SW480 (cell line): ENCODE measurements around the gene UBAC2.
"Not testable (repeated sequence)": the region's sequence is repeated elsewhere in the genome, so short reads cannot be mapped to it uniquely, and the experiment has no call there.

Source experiments
- DNase-seq: peaks from one replicate; pipeline ENCODE4 v3.0.0-alpha.2; 2016; ENCODE audit warnings: low spot score

Gene UBAC2

DNA sequence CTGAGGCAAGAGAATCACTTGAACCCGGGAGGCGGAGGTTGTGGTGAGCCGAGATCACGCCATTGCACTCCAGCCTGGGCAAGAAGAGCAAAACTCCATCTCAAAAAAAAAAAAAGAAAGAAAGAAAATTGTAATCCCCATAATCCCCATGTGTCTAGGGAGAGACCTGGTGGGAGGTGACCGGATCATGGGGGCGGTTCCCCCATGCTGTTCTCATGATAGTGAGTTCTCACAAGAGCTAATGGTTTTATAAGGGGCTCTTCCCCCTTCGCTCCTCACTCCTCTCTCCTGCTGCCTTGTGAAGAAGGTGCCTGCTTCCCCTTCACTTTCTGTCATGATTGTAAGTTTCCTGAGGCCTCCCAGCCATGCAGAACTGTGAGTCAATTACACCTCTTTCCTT is 192.7 kb downstream of the UBAC2 start:
- DNase-seq: not testable (repeated sequence)

DNA sequence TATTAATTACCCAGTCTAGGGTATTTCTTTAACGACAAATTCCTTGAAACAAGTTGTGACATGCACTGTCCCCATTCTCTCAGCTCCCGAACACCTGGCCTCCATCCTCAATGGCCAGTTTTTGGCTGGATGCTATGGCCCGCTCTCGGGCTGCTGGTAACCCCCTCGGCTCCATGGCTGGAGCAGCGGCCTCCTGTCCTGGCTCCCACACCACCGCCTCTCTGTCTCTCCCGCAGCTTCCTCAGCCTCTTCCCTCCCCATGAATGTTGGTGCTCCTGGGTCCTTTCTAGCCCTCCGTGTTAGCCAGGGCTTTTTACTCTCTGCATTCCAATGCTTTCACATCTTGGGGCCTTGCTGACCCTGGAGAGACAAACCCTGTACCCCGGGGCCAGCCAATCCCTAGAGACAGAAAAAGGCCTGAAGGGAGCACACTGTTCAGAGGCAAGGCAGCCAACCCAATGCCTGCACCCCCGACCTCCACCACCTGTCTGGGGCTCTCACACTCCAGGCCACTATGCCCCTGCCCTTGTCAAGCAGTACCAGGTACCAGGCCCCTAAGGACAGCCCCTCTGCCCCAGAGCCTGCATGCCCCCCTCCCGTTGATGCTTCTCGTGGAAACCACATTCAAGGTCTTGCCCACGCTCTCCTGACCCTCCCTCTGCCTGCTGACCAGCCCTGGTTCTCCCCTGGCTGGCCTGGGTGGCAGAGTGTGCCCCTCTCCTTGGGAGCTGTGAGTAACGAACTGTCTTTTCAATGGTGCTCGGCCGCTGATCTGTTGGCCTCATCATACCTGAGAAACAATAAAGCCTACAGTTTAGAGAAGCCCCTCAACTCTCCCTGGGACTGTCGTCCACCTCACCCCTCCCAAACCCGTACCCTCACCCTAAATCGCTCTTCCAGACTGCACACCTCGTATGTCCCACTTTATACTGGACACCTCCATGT is 193.4 kb downstream of the UBAC2 start:
- no peak for DNase-seq

DNA sequence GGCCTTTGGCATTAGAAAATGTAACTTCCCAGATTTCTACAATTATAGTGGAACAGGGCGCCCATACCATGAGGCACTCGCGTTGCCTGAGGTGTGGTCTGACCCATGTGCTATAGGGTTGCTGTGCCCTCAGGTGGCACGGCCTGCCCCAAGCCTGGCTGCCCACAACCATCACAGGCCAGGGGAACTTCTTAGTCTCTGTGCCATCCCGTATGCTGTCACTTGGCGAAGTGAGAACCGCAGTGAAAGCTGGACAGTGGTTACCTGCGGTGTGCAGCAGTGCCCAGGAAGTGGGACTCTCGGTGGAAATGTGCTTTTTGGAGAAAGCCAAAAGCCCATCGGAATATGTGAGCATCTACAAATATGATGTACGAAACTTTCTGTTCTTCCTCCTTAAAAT is 194.8 kb downstream of the UBAC2 start:
- DNase-seq: no peak

DNA sequence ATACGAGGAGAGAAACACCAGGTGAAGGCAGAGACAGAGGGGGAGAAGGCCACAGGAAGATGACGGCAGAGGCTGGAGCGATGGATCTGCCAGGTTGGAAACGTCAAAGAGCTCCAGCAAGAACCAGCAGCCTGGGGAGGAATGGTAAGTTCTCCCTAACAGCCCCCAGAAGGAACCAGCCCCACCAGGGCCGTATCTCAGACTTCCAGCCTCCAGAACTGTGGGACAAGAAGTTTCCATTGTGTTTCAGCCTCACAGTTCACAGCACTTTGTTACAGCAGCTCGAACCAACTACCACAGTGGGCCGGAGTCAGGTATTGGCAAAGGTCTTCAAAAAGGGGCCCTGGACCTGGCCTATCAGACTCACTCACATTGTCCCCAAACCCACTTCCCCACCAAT is 195.8 kb downstream of the UBAC2 start:
- DNase-seq: no peak

DNA sequence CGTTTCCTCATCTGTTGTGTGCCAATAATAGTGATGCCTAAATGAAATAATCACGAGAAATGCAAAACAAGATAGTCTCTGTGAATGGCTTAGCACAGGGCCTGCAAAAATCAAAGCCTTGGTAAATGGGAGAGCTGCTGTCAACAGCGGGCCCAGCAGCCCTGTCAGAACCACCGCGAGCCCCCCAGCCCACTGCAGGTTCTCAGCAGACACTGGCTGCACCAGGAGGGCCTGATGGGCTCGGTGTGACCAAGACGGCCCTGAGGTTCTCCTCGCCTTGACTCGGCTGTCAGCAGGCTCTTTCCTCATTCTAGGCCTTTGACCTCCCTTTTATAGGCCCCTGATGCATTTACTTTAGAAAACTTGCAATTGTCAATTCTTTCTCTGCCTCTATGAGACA is 197.4 kb downstream of the UBAC2 start:
- DNase-seq: no peak

DNA sequence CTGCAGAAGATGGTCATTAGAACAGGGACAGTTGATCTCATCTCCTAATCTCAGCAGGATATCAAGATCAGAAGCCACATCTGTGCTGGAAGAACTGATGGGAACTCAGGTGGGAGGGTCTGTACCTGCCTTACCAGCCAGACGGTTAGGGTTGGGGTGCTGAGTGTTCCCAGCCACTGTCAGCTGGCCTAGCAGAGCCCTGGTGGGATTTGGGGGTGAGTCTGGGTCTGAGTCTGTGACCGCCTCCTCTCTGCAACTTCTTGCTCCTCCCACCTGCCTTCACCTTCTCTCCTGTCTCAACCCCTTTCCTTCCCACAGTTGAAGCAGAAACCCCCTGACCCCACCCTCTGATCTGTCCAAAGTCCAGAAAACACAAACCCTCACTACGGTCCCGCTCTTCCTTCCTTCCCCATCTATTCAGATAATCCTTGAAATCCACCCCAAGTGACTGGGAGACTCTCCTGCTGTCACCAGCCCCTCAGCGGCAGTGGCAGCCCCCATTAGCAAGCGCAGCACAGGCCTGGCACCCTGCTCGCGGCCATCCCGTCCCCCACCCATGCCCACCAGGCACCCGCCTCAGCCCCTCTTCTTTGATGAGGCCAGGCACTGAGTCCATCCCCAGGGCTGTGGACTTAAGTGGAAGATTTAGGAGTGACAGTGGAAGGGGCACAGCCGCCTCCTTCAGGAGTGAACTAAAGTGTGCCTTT is 198.4 kb downstream of the UBAC2 start:
- no peak for DNase-seq

DNA sequence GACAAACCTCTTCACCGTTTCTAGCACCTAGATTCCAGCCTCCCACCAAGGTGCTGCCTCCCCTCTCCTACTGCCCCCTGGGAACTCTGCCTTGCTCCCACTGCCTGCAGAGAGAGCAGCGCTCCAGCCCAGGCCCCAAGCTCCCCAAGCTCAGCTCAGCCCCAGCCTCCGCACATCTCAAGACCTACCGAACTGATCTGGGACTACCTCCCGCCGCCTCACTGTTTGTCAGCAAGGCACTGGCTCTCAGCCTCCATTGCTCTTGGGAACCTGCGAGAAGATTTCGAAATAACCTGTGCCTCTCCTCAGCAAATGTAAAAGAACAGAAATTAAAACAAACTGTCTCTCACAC is 198.9 kb downstream of the UBAC2 start:
- no peak for DNase-seq

DNA sequence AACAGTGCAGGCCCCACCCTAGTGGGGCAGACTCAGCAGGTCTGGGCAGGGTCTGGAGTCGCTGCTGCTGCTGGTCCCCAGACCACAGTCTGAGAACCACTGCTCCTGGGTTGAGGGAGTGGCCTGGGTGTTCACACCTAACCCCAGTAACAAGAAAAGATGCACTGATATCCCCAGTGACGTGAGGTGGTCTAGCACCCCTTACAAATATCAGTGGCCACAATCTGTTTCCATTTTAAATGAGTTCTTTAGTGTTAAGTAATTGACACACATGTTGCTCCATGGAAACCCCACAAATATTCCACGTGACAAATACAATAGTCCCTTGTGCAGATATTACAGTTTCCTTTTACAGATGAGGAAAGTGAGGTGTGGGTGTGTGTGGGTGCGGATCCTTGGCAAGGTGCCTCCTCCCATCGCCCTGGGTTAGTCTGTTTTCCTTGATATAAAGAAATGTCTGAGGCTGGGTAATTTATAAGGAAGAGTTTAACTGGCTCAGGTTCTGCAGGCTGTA is 202.9 kb downstream of the UBAC2 start:
- no peak for DNase-seq

DNA sequence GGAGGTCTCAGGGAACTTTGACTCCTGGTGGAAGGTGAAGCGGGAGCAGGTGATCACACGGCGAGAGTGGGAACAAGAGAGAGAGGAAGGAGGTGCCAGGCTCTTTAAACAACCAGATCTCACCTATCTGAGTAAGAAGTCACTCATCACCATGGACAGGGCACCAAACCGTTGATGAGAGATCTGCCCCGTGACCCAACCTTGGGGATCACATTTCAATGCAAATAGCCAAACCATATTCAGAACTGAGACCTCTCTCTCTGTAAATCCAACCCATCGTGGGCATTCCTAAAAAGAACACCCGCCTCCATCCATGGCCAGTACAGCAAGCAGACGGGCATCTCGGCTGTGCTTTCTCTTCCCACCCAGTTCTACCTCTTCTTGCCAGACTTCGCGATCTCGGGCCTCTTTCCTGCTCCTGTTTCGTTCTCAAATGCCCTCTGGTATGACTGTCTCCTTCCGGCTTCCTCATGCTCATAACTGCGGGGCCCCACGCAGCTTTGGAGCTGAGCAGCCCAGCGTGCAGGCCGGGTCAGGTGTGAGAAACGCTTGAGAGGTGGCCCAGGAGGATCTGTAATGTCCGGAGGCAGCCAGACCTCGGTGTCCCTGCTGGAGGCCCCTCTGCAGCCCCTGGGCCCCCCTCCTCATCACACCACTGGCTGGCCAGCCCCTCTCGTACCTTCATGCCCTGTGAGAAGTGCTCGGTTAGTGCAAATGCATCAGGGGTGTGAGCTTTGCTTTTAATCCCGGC is 203.5 kb downstream of the UBAC2 start:
- no peak for DNase-seq

DNA sequence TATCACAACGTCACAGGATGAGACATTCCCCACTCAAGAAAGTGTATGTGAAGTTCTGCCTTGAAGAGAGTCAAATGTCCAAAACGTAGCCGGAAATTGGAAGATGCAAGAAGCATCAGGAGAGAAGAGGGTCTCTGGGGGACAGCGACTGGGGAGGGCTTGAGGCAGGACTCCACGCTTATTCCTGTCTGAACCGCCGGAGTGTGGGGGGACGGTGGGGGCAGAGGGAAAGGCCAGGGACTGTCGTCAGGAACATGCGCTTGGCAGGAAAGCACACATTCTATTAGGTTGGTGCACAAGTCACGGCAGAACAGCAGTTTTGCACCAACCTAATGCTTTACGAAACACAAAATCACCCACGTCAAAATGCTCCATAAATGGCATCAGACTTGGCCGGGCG is 205.3 kb downstream of the UBAC2 start:
- DNase-seq: no peak

DNA sequence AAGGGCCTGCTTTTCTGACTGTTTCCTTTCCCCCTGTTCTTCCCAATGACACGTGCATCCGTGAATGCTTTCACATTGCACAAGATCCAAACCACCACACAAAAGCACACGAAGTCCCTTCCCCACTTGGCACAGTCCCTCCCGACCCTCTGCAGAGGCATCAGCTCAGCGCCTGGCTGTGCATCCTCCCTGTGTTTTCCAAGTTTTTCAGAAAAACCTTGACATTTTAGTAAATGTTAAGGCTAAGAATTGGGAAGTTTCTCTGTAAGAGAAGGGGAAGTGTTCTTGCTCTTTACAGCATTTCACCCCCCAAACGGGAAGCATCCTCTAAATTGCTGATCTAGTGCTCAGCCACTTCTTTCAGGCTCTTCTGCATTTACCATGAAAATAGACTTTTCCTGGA is 206.1 kb downstream of the UBAC2 start:
- DNase-seq: no peak

DNA sequence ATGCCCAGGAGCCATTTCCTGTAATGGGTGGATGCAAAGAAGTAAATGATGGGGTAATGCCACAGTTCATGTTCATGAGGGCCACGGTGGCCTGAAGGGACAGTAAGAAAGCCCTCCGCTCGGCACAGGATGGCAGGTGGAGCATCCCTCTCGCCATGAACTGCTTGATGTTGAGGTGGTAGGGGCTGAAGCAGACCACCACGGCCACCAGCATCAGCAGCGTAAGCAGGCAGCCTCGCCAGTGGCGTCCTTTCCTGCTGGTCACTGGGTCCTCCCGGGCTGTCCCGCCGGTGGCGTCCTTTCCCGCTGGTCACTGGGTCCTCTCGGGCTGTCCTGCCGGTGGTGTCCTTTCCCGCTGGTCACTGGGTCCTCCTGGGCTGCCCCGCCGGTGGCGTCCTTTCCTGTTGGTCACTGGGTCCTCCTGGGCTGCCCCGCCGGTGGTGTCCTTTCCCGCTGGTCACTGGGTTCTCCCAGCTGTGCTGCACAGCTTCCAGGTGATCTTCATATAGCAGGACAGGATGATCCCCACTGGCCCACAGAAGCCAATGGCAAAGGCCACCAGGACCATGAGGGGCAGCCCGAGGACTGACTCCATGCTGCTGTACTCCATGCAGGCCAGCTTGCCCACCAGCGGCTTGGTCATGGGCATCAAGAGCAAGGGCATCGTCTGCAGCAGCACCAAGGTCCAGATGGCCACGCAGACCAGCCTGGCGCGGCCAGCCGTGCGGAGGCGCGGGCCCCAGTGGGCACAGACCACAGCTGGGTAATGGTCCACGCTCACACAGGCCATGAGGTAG is 207.4 kb downstream of the UBAC2 start:
- no peak for DNase-seq

DNA sequence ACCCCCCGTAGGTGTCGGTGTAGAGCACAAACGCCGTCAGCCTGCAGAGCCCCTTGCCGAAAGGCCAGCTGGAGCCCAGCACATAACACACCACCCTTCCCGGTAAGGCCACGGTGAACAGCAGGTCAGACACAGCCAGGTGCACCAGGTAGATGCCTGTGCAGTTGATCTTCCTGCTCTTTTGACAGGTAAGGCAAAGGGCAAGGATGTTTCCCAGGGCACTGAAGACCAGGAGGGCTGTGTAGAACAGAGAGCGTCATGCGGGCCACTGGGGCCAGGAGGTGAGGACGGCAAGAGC is 208.0 kb downstream of the UBAC2 start:
- no peak for DNase-seq

DNA sequence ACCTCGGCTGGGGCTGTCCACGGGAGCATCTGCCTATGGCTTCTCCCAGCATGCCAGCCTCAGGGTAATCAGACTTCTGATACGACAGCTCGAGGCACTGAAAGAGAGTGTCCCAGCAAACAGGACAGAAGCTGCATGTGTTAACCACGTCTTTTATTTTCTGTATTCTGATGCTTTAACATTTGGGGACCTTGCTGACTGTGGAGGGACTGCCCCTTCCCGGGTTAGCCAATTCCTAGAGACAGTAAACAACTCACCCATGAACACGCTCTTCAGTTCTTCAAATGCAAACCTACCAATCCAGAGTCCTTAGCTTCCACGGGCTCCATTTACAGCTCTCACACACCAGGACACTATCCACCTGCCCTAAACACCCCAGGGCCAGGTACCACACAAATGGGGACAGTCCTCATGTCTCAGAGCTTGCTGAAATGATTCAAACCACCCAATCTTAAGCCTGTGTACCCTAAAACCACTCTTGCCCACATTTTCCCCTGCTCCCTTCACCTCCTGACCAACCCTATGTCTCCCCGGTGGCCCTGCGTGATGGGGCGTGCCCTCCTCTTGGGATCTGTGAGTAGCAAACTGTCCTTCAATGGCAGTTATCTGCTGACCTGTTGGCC is 208.9 kb downstream of the UBAC2 start:
- not testable (repeated sequence) for DNase-seq

DNA sequence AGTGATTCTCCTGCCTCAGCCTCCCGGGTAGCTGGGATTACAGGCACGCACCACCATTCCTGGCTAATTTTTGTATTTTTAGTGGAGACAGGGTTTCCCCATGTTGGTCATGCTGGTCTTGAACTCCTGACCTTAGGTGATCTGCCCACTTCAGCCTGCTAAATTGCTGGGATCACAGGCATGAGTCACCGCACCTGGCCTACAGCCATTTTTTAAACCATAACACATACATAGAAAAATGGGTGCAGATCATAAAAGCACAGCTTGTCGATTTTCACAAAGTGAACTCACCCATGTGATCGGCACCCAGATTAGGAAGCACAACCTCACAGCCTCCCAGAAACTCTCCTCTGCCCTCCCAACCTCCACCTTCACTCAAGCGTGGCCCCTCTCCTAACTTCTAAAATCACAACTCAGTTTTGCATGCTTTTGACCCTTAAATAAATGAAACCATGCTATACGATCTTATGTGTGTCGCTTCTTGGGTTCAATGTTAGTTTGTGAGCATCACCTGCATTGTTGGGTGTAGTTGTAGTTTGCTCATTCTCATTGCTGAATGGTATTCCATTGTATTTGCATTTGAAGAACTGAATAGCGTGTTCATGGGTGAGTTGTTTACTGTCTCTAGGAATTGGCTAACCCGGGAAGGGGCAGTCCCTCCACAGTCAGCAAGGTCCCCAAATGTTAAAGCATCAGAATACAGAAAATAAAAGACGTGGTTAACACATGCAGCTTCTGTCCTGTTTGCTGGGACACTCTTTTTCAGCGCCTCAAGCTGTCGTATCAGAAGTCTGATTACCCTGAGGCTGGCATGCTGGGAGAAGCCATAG is 210.2 kb downstream of the UBAC2 start:
- not testable (repeated sequence) for DNase-seq

DNA sequence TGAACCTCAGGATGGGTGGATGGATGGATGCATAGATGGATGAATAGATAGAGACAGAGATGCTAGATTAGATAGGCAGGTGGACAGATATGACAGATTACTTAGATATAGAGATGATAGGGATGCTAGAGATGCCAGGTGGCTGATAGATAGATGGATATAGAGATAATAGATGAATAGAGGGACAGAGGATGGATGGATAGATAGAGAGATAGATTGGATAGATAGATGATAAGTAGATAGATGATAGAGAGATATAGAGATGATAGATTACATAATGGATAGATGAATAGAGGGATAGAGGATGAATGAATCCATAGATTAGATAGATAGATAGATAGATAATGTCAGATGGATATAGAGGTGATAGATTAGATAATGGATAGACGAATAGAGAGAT is 212.2 kb downstream of the UBAC2 start:
- DNase-seq: no peak

DNA sequence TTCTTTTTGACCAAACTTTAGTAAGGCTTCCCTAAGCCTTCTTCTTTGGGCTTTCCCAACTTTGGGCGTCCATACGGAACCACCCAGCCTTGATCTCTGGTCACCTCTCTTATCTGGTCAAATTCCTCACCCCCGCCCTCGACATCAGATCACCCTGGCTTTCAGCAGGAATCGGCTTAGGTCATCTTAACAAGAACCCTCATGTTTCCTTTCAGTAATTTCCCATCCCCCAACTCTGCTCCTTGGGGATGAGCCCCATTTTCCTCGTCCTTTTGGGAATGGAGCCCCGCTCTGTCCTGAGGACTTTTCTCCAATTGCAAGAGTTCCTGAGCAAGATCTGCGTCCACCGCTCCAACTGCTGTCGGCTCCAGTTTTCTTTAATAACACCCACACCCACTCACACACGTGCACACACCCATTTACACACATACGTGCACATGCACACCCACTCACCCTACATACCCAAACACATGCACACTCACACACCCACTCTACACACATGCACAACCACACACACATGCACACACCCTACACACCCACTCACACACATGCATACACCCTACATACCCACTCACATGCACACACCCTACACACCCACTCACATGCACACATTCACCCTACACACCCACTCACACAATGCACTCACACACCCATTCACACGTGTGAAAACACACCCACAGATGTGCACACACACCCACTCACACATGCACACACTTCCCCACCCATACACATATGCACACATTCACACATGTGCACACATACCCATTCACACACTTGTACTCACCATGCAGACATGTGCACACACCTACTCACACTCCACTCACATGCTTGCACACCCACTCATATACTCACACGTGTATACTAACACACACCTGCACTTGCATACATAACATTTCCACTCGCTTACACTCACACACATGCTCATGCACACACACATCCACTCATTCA is 213.7 kb downstream of the UBAC2 start:
- DNase-seq: no peak

DNA sequence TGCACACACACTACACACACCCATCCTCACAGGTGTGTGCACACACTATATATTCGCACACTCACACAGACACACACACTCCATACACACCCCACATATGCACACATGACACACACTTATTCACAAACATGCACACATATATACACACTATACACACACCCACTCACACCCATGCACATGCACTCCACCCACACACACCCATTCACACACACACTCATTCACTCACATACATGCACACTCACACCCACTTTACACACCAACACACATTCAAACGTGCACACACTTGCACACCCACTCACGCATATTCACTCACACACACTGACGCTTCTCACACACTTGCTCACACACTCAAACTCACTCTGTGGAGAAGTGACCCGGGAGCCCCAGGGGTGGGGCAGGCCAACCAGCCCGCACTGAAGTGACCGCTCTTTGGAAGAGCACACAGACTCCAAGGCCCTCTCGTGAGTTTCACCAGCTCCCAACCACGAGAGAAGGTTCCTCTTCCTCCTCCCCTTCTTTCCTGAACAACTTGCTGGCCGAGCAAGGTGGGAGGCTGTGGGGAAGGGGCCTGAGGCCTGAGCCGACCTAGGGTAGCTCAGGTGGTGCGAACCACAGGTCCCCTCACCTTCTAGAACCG is 214.5 kb downstream of the UBAC2 start:
- DNase-seq: no peak

DNA sequence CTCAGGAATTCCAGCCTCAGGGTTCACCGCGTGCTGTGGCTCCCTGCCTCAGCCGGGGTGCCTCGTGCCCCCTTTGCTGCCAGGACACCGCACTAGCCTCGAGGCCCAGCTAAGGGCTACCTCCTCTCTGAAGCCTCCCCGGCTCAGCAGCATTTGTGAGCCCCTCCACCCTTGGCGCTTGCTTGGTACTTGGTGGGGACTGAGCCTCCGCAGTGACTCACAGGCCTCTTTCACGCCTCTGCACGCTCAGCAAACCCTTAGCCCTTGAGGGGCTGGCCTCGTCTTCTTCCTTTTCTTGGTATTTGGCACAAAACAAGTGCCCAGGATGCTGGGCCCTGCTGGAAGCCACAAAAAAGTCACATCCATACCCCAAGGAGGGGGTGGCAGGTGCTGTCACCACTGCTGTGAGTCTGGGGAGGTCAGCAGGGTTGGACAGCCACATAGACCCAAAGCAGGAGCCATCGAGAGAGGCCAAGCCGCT is 215.2 kb downstream of the UBAC2 start:
- DNase-seq: no peak
